Hepatocyte (in vitro differentiated cells): Measurements from ENCODE around the gene DUSP28. TPM values are rescaled to one million over a fixed set of nuclear protein-coding genes. Genes with fewer than 3 reads are reported as not detected.

ENCODE experiments used
- DNase-seq: peaks from one replicate; pipeline ENCODE4 v3.0.0-alpha.2; 2016; ENCODE audit warnings: low spot score
- H2AFZ ChIP-seq: fragments of 200-600 bp; sonication (generic); 2 replicates; pipeline ENCODE4 v1.6.0; 2016; ENCODE audit warnings: antibody characterized with exemption, mild to moderate bottlenecking
- H3K27ac ChIP-seq: fragments of 200-600 bp; sonication (generic); 2 replicates; pipeline ENCODE4 v1.5.1; 2016; ENCODE audit warnings: mild to moderate bottlenecking
- H3K27me3 ChIP-seq: fragments of 200-600 bp; sonication (generic); 2 replicates; pipeline ENCODE4 v1.6.1; 2016
- H3K36me3 ChIP-seq: fragments of 200-600 bp; sonication (generic); replicated peaks from 2 replicates; pipeline ENCODE4 v1.5.1; 2016; ENCODE audit warnings: low read depth; ENCODE audit not compliant: insufficient read depth
- H3K4me1 ChIP-seq: fragments of 200-600 bp; sonication (generic); 2 replicates; pipeline ENCODE4 v1.5.1; 2016; ENCODE audit warnings: mild to moderate bottlenecking, moderate library complexity; ENCODE audit not compliant: insufficient read depth
- H3K4me2 ChIP-seq: fragments of 200-600 bp; sonication (generic); 2 replicates; pipeline ENCODE4 v1.6.0; 2016
- H3K4me3 ChIP-seq: fragments of 200-600 bp; sonication (generic); 2 replicates; pipeline ENCODE4 v1.5.1; 2016; ENCODE audit warnings: mild to moderate bottlenecking
- H3K79me2 ChIP-seq: fragments of 200-600 bp; sonication (generic); 2 replicates; pipeline ENCODE4 v1.6.0; 2017; ENCODE audit warnings: mild to moderate bottlenecking
- H3K9me2 ChIP-seq: fragments of 200-600 bp; sonication (generic); replicated peaks from 2 replicates; pipeline ENCODE4 v1.6.0; 2017; ENCODE audit warnings: mild to moderate bottlenecking; ENCODE audit not compliant: insufficient read depth
- H3K9me3 ChIP-seq: fragments of 200-600 bp; sonication (generic); 2 replicates; pipeline ENCODE4 v1.5.1; 2016; ENCODE audit warnings: low read depth, mild to moderate bottlenecking
- H4K20me1 ChIP-seq: fragments of 200-600 bp; sonication (generic); 2 replicates; pipeline ENCODE4 v1.6.0; 2016; ENCODE audit warnings: mild to moderate bottlenecking; ENCODE audit not compliant: insufficient read depth, poor library complexity, severe bottlenecking
- EZH2 ChIP-seq: fragments of 200-600 bp; sonication (generic); IDR thresholded peaks from 2 replicates; pipeline ENCODE4 v1.6.1; 2016; ENCODE audit warnings: antibody characterized with exemption, mild to moderate bottlenecking, borderline replicate concordance
- EZH2phosphoT487 ChIP-seq: fragments of 200-600 bp; sonication (generic); IDR thresholded peaks from one replicate; pipeline ENCODE4 v1.6.1; 2018; ENCODE audit warnings: antibody characterized with exemption, mild to moderate bottlenecking, low read depth, moderate library complexity; ENCODE audit not compliant: unreplicated experiment, severe bottlenecking
- whole genome bisulfite sequencing: methylation state at CpG from one replicate; pipeline ENCODE4 v1.1.6; 2016; ENCODE audit warnings: low lambda C conversion rate; ENCODE audit errors: missing lambda C conversion rate; 5-methylcytosine and 5-hydroxymethylcytosine counted together
- polyA plus RNA-seq: library from polyadenylated mRNA; unstranded; fragments of >200 nt; fragmentation: Nextera tagmentation; extraction: Ambion mirVana; gene quantifications from 2 replicates; pipeline ENCODE4 v1.2.1, GENCODE V29; 2016
- total RNA-seq: library from RNA; depleted of rRNA; stranded (reverse); fragments of >200 nt; gene quantifications from 2 replicates; pipeline ENCODE4 v1.2.3, GENCODE V29; 2014
- TF ChIP-seq, protein P1 (sequence below): fragments of 200-600 bp; sonication (generic); IDR thresholded peaks from 2 replicates; pipeline ENCODE4 v1.5.1; 2016; ENCODE audit warnings: antibody characterized with exemption, mild to moderate bottlenecking; ENCODE audit not compliant: poor library complexity

Gene DUSP28
- total and polyA plus RNA-seq, 2 experiments from 2014 or later: 4.6 to 6.8 TPM

GRCh38 chr2:240596080-240596460 lies 35.9 kb downstream of the DUSP28 start:
- peaks cover 6% of the 10 kb centered on the region for H3K79me2 ChIP-seq
- H3K4me1 ChIP-seq: no peaks in the 10 kb centered on the region
- H3K4me3 ChIP-seq: no peak overlapping the region
- H3K4me2 ChIP-seq: no peak overlapping the region
- no peaks in the 10 kb centered on the region for H3K36me3 ChIP-seq
- no peak overlapping the region for H3K27ac ChIP-seq
- no peak overlapping the region for H2AFZ ChIP-seq
- DNase-seq: no peak
- no peaks in the 10 kb centered on the region for H3K9me3 ChIP-seq
- 97% methylated on average over 17 of the region's 17 CpGs for WGBS
- TF ChIP-seq EZH2: no peak
- TF ChIP-seq, protein P1, sequence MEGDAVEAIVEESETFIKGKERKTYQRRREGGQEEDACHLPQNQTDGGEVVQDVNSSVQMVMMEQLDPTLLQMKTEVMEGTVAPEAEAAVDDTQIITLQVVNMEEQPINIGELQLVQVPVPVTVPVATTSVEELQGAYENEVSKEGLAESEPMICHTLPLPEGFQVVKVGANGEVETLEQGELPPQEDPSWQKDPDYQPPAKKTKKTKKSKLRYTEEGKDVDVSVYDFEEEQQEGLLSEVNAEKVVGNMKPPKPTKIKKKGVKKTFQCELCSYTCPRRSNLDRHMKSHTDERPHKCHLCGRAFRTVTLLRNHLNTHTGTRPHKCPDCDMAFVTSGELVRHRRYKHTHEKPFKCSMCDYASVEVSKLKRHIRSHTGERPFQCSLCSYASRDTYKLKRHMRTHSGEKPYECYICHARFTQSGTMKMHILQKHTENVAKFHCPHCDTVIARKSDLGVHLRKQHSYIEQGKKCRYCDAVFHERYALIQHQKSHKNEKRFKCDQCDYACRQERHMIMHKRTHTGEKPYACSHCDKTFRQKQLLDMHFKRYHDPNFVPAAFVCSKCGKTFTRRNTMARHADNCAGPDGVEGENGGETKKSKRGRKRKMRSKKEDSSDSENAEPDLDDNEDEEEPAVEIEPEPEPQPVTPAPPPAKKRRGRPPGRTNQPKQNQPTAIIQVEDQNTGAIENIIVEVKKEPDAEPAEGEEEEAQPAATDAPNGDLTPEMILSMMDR: no peak
- TF ChIP-seq EZH2phosphoT487: no peak
- H3K9me2 ChIP-seq: no peaks in the 10 kb centered on the region
- no peaks in the 10 kb centered on the region for H3K27me3 ChIP-seq
- peaks cover 3% of the 10 kb centered on the region for H4K20me1 ChIP-seq

DNA sequence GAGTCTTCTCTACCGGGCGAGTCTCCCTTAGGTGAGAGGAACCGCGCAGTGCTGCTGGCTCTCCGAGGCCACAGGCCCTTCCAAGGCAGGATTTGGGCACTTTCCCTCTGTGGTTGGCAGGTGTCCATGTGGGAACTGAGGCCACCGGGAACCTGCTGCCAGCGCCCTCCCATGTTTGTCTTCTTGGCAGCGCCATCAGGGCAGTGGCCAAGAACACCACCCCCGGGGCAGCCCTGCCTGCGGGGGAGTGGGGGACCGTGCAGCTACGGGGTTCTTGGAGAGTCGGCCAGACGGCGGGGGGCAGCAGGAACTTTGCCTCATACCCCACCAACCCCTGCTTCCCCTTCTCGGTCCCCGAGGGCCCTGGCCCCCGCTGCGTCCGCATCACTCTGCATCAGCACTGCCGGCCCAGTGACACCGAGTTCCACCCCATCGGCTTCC lies 36.4 kb downstream of the DUSP28 start:
- no peak overlapping the region for H3K4me2 ChIP-seq
- DNase-seq: no peak

GRCh38 chr2:240597054-240597418 lies 36.9 kb downstream of the DUSP28 start:
- Histone ChIP-seq H2AFZ (no peak overlapping the region), H3K4me2 (no peak overlapping the region), H3K4me1 (no peaks in the 10 kb centered on the region), H3K27ac (no peak overlapping the region), H3K4me3 (no peak overlapping the region), H3K9me2 (no peaks in the 10 kb centered on the region), H3K9me3 (no peaks in the 10 kb centered on the region), H3K79me2 (peaks cover 3% of the 10 kb centered on the region), H4K20me1 (peaks cover 3% of the 10 kb centered on the region), H3K36me3 (no peaks in the 10 kb centered on the region), H3K27me3 (no peaks in the 10 kb centered on the region)
- TF ChIP-seq, protein P1: no peak
- TF ChIP-seq EZH2phosphoT487 (no peak), EZH2 (no peak)
- no peak for DNase-seq
- 97% methylated on average over 10 of the region's 10 CpGs for WGBS

More for the DNA sequence above, 36.4 kb downstream of the DUSP28 start:
- H3K79me2 ChIP-seq: peaks cover 4% of the 10 kb centered on the region
- no peak overlapping the region for H2AFZ ChIP-seq
- no peaks in the 10 kb centered on the region for H3K27me3 ChIP-seq
- H3K36me3 ChIP-seq: no peaks in the 10 kb centered on the region
- H4K20me1 ChIP-seq: peaks cover 3% of the 10 kb centered on the region
- H3K9me2 ChIP-seq: no peaks in the 10 kb centered on the region
- H3K4me1 ChIP-seq: no peaks in the 10 kb centered on the region
- TF ChIP-seq, protein P1: no peak
- no peak for TF ChIP-seq EZH2phosphoT487
- TF ChIP-seq EZH2: no peak
- no peak overlapping the region for H3K27ac ChIP-seq
- no peak overlapping the region for H3K4me3 ChIP-seq
- H3K9me3 ChIP-seq: no peaks in the 10 kb centered on the region
- 97% methylated on average over 12 of the region's 23 CpGs for WGBS
